Stimulated activated naive B cell treated with anti-CD40 and anti-IgM and Interleukin-4, amounts not matched to agents 10 μg/mL and 1 μg/mL and 100 μg/mL, for 72 hours (primary cell): ENCODE measurements around the gene SPIN2A.
"Not testable (repeated sequence)": the region's sequence is repeated elsewhere in the genome, so short reads cannot be mapped to it uniquely, and the experiment has no call there.

ENCODE experiments used
- ATAC-seq, 2 donors: fragments of 150-1000 bp; cut with Tn5 transposase; replicated peaks; 2 replicates each; pipeline ENCODE4 v1.10.0; 2021; ENCODE audit warnings: moderate library complexity in 1 of 2
- DNase-seq: peaks from one replicate; pipeline ENCODE4 v3.0.0; 2021
- H3K27ac Mint-ChIP-seq: one replicate; pipeline ENCODE4 v1.8.0; 2022; ENCODE audit warnings: mild to moderate bottlenecking, mixed read lengths
- H3K27me3 Mint-ChIP-seq, 2 donors: one replicate each; pipeline ENCODE4 v1.8.0; 2022; ENCODE audit warnings: mixed read lengths in 2 of 2
- H3K36me3 Mint-ChIP-seq, 2 donors: one replicate each; pipeline ENCODE4 v1.8.0; 2022; ENCODE audit warnings: mixed read lengths in 2 of 2, mild to moderate bottlenecking in 1 of 2
- H3K4me1 Mint-ChIP-seq, 2 donors: one replicate each; pipeline ENCODE4 v1.8.0; 2022; ENCODE audit warnings: mixed read lengths in 2 of 2, mild to moderate bottlenecking in 1 of 2
- H3K4me3 Mint-ChIP-seq, 2 donors: one replicate each; pipeline ENCODE4 v1.8.0; 2022; ENCODE audit warnings: mild to moderate bottlenecking in 2 of 2, mixed read lengths in 2 of 2, moderate library complexity in 1 of 2
- H3K9me3 Mint-ChIP-seq, 2 donors: one replicate each; pipeline ENCODE4 v1.8.0; 2022; ENCODE audit warnings: mixed read lengths in 2 of 2, mild to moderate bottlenecking in 1 of 2

Gene SPIN2A

GRCh38 chrX:57121816-57122215, 15.4 kb downstream of the SPIN2A start:
- DNase-seq: no peak
- Mint-ChIP-seq H3K36me3 (peaks cover 4 to 12% of the 10 kb centered on the region in 2 donors), H3K27me3 (peaks cover 0 to 5% of the 10 kb centered on the region in 2 donors)

GRCh38 chrX:57121162-57121755, 15.9 kb downstream of the SPIN2A start, which contains the start of gene SPIN2B:
Gene SPIN2B, minus strand, starts transcription at chrX:57121548.
- peak; percentile 100 for ATAC-seq
- Mint-ChIP-seq H3K36me3 (peaks cover 4 to 12% of the 10 kb centered on the region in 2 donors), H3K4me3 (peak within 1 kb of the TSS; percentile 93 to 97), H3K4me1 (peaks cover 6 to 17% of the 10 kb centered on the region in 2 donors), H3K27ac (peak within 1 kb of the TSS; percentile 97), H3K9me3 (no peaks in the 10 kb centered on the region), H3K27me3 (peaks cover 0 to 5% of the 10 kb centered on the region in 2 donors)
- DNase-seq: peak; percentile 79

More at GRCh38 chrX:57121816-57122215, 15.4 kb downstream of the SPIN2A start:
- peak overlapping the region; percentile 97 for H3K27ac Mint-ChIP-seq
- H3K4me3 Mint-ChIP-seq: peak overlapping the region; percentile 93 to 97
- H3K9me3 Mint-ChIP-seq: no peaks in the 10 kb centered on the region
- H3K4me1 Mint-ChIP-seq: peaks cover 6 to 17% of the 10 kb centered on the region in 2 donors
- ATAC-seq: no peak

- not testable (repeated sequence) for DNase-seq, ATAC-seq, H3K9me3 Mint-ChIP-seq, H3K27me3 Mint-ChIP-seq
- Mint-ChIP-seq H3K4me1 (peaks cover 6 to 17% of the 10 kb centered on the region in 2 donors), H3K27ac (peak overlapping the region; percentile 97), H3K4me3 (peak overlapping the region; percentile 93 to 97), H3K36me3 (peaks cover 4 to 12% of the 10 kb centered on the region in 2 donors)
Observed at GRCh38 chrX:57120619-57121161, 16.5 kb downstream of the SPIN2A start.

GRCh38 chrX:57119416-57119815, 17.8 kb downstream of the SPIN2A start:
- Mint-ChIP-seq H3K36me3 (peaks cover 7 to 15% of the 10 kb centered on the region in 2 donors), H3K4me3 (no peak overlapping the region), H3K27ac (no peak overlapping the region), H3K4me1 (peaks cover 1 to 7% of the 10 kb centered on the region in 2 donors), H3K9me3 (no peaks in the 10 kb centered on the region), H3K27me3 (no peaks in the 10 kb centered on the region)
- DNase-seq (no peak), ATAC-seq (no peak)

GRCh38 chrX:57117566-57117965, 19.6 kb downstream of the SPIN2A start:
- H3K27ac Mint-ChIP-seq, DNase-seq, H3K4me1 Mint-ChIP-seq, H3K9me3 Mint-ChIP-seq, H3K27me3 Mint-ChIP-seq, H3K4me3 Mint-ChIP-seq, ATAC-seq: not testable (repeated sequence)
- peaks cover 8 to 17% of the 10 kb centered on the region in 2 donors for H3K36me3 Mint-ChIP-seq

GRCh38 chrX:57104921-57105398, 32.2 kb downstream of the SPIN2A start:
- H3K4me1 Mint-ChIP-seq: peaks cover 0 to 1% of the 10 kb centered on the region in 2 donors
- DNase-seq (no peak), ATAC-seq (no peak)
- no peaks in the 10 kb centered on the region for H3K27me3 Mint-ChIP-seq
- no peak overlapping the region for H3K4me3 Mint-ChIP-seq
- peaks cover 25 to 38% of the 10 kb centered on the region in 2 donors for H3K36me3 Mint-ChIP-seq
- no peak overlapping the region for H3K27ac Mint-ChIP-seq
- H3K9me3 Mint-ChIP-seq: peaks cover 0 to 6% of the 10 kb centered on the region in 2 donors

GRCh38 chrX:57104406-57104805, 32.8 kb downstream of the SPIN2A start:
- H3K27me3 Mint-ChIP-seq: no peaks in the 10 kb centered on the region
- peaks cover 3 to 11% of the 10 kb centered on the region in 2 donors for H3K9me3 Mint-ChIP-seq
- peaks cover 27 to 39% of the 10 kb centered on the region in 2 donors for H3K36me3 Mint-ChIP-seq
- H3K27ac Mint-ChIP-seq: no peak overlapping the region
- DNase-seq: no peak
- peaks cover 0 to 1% of the 10 kb centered on the region in 2 donors for H3K4me1 Mint-ChIP-seq
- H3K4me3 Mint-ChIP-seq: no peak overlapping the region
- ATAC-seq: no peak

GRCh38 chrX:57103489-57103888, 33.7 kb downstream of the SPIN2A start:
- Mint-ChIP-seq H3K27me3 (no peaks in the 10 kb centered on the region), H3K27ac (no peak overlapping the region), H3K4me3 (no peak overlapping the region), H3K4me1 (peaks cover 0 to 1% of the 10 kb centered on the region in 2 donors), H3K36me3 (peaks cover 32 to 44% of the 10 kb centered on the region in 2 donors), H3K9me3 (peaks cover 3 to 19% of the 10 kb centered on the region in 2 donors)
- ATAC-seq (no peak), DNase-seq (no peak)

- peaks cover 5 to 25% of the 10 kb centered on the region in 2 donors for H3K9me3 Mint-ChIP-seq
- not testable (repeated sequence) for H3K27me3 Mint-ChIP-seq, ATAC-seq, H3K4me3 Mint-ChIP-seq, DNase-seq, H3K4me1 Mint-ChIP-seq, H3K27ac Mint-ChIP-seq
- H3K36me3 Mint-ChIP-seq: peaks cover 38 to 50% of the 10 kb centered on the region in 2 donors
Observed at GRCh38 chrX:57102918-57103317, 34.3 kb downstream of the SPIN2A start.
